SK-N-DZ (cell line): ENCODE results near the gene VEZF1. TPM values are rescaled to one million over a fixed set of nuclear protein-coding genes. Genes with fewer than 3 reads are reported as not detected.
A peak's percentile ranks its signal among the peaks of the same experiment; 100 is the strongest.

ENCODE experiments used
- DNase-seq: peaks from one replicate; pipeline ENCODE4 v3.0.0-alpha.2; 2015; ENCODE audit warnings: low spot score
- polyA plus RNA-seq, 2 experiments: library from polyadenylated mRNA; depleted of rRNA; stranded (reverse); fragments of >200 nt; gene quantifications; 2 replicates each; pipeline ENCODE4 v1.2.3, GENCODE V29; 2014

The VEZF1 gene
- polyA plus RNA-seq (2014; cell fraction: cytosol; rRNA removed) = 51.3 and 65.9 TPM in 2 replicates
- 40.5 and 41.9 TPM in 2 replicates for polyA plus RNA-seq (2014; cell fraction: nucleus; rRNA removed)

DNA sequence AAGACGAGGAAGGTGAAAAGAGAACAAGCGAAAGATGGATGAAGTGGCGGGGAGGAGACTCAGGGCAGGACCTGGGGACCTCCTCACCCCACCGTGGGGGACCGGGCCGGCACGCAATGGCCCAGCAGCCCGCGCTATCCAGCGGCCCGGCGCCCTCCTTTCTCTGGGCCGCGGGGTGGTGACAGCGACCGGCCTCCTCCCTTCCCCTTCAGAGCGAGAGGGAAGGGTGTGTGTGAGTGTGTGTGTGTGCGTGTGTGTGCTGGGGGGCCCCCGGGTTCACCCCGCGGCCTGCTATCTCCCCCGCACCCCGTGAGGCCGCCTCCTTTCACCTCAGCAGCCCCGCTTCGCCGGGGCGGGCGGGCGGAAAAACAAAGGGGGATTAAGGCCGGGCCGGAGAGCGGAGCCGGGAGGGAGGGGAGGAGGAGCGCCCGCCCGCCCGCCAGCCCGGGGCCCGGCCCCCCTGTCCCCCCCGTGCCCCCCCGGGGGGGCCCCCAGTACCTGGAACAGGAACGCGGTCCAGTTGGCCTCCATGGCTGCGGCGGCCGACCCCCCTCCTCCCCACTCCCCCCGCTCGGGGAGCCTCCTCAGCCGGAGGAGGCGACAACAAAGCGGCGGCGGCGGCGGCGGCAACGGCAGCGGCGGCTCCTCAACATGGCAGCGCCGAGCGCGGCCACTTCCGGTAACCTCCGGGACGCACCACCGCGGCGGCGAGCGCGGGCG, at the start of gene VEZF1:
TSS of gene VEZF1 (minus strand) at position 674 of the 720 bp plus-strand sequence. CDS start at position 531, 143 bp downstream.
- peak; percentile 77 for DNase-seq

GRCh38 chr17:58032691-58033415, 44.8 kb upstream of the VEZF1 start:
- no peak for DNase-seq

- no peak for DNase-seq
Observed at GRCh38 chr17:58028578-58028977, 40.5 kb upstream of the VEZF1 start.

DNA sequence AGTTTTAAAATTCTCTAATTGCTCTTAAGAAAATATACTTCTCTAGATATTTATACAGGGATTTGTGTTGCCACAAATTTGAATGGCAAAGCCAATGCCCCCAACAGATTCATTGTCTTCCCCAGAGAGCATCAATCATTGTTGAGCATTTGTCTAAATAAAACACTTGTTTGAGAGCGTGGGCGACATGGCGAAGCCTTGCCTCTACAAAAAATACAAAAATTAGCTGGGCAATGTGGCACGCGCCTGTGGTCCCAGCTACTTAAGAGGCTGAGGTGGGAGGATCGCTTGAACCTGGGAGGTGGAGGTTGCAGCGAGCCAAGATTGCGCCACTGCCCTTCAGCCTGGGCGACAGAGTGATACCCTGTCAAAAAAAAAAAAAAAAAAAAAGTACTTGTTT, 32.3 kb upstream of the VEZF1 start:
- no peak for DNase-seq

GRCh38 chr17:58019521-58019920, 31.5 kb upstream of the VEZF1 start:
- DNase-seq = no peak

DNA sequence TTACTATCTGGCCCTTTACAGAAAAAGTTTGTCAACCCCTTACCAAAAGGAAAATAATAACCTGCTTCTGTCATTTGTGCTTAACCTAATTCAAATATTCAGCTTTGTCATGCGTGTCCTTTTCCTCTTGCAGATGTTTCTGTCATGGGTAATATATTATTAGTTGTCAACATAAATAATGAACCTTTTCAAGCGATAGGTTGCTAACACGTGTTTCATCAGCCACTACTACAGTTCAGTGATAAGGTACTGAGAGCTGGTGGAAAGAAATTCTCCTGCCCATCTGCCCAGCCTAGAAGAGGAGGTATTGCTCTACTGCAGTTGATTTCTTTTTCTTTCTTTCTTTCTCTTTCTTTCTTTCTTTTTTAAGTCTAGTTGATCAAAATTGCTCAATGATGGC, 31.0 kb upstream of the VEZF1 start:
- no peak for DNase-seq

DNA sequence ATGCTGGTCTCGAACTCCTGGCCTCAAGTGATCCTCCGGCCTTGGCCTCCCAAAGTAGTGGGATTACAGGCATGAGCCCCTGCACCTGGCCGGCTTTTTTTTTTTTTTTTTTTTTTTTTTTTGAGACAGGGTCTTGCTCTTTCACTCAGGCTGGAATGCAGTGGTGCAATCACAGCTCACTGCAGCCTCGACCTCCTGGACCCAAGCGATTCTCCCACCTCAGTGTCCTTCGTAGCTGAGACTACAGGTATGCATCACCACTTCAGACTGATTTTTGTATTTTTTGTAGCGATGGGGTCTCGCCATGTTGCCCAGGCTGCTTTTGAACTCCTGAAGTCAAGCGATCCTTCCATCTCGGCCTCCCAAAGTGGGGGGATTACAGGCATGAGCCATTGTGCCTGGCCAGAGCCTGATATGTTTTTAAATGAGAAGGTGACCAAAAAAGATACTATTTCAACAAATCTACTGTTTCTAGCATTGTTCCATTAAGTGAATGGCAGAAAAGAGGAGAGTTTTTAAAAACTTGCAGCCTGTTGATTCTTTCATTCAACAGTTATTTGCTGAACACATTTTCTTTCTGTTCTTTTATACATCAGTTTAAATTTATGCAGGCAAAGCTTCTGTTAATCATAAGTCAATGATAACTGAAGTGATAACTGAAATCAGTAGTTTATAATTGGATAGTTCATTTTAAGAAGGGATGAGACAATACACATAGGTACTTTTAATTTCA, 22.2 kb upstream of the VEZF1 start:
- no peak for DNase-seq

DNA sequence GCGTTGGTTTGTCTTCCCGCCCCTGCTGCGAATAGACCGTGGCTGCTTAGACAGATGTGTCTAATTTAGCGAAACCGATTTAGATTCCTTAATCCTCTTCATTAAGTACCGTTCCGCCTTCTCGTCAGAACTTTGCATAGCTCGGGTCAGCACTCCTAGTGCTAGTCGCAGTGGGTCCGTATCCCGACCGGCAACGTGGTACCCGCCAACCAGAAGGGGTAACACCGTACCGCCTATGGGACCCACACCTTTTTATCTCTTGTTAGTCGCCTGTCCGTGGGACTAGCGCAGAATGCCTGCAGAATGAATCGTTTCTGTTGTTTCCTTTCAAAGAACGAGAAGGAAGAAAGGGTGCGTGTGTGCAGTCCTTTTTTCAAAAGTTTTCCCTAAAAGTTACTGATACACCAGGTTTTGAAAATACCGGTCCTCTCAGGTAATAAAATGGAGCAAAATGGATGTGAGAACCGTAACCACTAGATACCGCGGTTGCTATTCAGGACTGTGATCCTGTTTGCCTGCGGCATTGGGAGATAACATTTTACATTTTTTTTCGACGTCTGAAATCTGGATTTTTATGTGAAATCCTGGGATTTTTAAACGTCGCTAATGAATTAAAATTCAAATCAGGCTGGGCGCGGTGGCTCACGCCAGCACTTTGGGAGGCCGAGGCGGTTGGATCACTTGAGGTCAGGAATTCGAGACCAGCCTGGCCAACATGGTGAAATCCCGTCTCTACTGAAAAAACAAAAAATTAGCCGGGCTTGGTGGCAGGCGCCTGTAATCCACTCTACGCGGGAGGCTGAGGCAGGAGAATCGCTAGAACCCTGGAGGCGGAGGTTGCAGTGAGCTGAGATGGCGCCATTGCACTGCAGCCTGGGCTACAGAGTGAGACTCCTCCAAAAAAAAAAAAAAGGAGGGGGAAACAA, 20.0 kb upstream of the VEZF1 start:
- no peak for DNase-seq

- peak; percentile 99 for DNase-seq
Observed at GRCh38 chr17:58006924-58007780, 19.1 kb upstream of the VEZF1 start, which contains the start of gene SRSF1. SRSF1 (minus strand) TSS chr17:58007246; CDS start chr17:58007137, 109 bp downstream.

DNA sequence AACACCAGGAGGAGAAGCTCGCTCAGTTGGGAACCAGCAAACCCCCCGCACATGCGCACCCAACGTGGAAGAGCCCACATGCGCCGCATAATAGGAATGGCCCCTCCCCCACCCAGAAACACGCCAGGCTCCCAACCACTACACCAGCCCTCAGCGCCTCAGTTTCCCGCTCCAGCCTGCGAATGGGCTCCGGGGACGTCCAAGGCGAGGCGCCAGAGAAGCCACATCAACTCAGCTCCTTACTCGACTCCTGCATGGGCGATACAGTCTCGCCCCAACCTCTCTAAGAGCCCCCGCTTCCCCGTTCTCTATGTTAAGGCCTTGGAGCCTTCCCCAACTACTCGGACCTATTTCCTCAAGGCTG, 18.5 kb upstream of the VEZF1 start:
- peak; percentile 83 for DNase-seq

GRCh38 chr17:58005728-58006559, 17.9 kb upstream of the VEZF1 start:
- DNase-seq = no peak

- no peak for DNase-seq
Observed at GRCh38 chr17:58005031-58005727, 17.1 kb upstream of the VEZF1 start.

DNA sequence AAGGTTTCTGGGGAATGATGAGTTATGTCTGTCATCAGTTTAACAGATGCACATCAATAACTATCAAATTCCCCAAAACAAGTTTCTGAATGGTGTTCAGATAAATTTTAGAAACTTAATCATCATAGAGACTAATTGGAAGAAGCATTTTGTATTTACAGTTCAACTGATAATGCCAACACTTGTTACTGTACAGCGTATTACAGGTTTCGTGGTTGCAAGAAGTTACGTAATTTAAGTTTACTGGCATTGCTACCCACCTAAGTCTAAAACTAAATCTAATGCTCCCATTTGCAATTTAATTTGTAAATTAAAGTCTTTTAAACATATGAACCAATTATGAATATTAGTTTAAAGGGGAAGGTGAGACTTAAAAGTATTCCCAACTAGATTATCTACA, 16.0 kb upstream of the VEZF1 start:
- DNase-seq = no peak

DNA sequence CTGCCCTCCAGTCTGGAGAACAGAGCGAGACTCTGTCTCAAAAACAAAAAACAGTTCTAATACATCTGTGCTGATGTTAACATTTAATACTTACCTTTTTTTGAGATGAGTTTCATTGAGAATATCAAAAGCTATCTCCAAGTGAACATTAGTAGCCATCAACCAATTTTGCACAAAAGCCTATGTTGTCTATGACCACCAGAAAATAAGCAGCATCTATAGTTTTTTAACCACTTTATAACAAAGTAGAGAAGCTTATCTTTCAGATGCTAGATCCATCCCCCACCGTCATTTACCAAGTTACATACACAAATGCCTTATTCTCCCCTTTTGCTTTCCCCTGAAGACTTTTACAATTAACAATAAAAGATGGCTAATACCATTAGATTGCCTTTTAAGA, 14.9 kb upstream of the VEZF1 start:
- no peak for DNase-seq

GRCh38 chr17:58002154-58002948, 14.3 kb upstream of the VEZF1 start:
- DNase-seq = no peak

GRCh38 chr17:58001461-58002124, 13.5 kb upstream of the VEZF1 start:
- DNase-seq = no peak

DNA sequence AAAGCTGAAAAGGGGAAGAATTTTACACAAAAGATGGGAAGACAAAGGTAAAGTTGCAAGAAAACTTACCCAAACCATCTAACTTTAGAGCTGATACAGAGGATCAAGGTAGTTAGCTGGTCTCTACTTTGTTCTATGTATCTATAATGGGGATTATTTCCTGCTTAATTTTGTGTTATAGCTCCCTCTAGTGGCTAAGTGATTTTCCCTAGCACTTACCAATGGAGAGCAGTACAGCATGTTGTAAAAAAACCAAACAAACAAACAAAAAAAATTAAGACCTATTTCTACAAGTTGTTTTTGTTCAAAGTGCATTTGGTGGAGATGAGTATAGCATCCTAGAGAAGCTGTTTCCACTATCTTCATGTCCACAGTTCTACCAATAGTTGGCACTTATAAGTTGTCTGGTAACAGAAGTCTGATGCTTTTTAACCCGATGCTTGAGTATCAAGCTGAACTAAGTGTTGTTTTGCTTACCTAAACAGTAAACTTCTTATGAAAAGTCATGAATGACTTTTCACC, 11.5 kb upstream of the VEZF1 start:
- peak; percentile 79 for DNase-seq
